CD4-positive, alpha-beta T cell treated with Interleukin-1 beta for 1 hour (primary cell): Measurements from ENCODE around the gene POLR3F.
"Not testable (repeated sequence)": the region's sequence is repeated elsewhere in the genome, so short reads cannot be mapped to it uniquely, and the experiment has no call there.

Experiments
- DNase-seq, 2 donors: peaks; one replicate each; pipeline ENCODE4 v3.0.0-alpha.2; 2020 to 2022

Gene POLR3F

DNA sequence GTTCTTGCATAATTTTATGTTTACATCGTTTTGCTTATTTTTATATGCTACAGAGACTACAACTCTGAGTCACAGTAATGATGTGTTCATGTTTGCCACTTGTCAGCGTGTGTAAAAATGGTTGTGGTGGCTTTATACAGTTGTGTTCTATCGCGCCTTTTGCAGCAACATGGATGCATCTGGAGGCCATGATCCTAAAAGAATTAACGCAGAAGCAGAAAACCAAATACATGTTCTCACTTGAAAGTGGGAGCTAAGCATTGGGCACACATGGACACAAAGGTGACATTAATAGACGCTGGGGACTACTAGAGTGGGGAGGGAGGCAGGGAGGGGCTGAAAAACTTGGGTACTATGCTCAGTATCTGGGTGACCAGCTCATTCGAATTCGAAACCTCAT is 39.6 kb downstream of the POLR3F start:
- peak in 1 of 2 donors; percentile 12 for DNase-seq

DNA sequence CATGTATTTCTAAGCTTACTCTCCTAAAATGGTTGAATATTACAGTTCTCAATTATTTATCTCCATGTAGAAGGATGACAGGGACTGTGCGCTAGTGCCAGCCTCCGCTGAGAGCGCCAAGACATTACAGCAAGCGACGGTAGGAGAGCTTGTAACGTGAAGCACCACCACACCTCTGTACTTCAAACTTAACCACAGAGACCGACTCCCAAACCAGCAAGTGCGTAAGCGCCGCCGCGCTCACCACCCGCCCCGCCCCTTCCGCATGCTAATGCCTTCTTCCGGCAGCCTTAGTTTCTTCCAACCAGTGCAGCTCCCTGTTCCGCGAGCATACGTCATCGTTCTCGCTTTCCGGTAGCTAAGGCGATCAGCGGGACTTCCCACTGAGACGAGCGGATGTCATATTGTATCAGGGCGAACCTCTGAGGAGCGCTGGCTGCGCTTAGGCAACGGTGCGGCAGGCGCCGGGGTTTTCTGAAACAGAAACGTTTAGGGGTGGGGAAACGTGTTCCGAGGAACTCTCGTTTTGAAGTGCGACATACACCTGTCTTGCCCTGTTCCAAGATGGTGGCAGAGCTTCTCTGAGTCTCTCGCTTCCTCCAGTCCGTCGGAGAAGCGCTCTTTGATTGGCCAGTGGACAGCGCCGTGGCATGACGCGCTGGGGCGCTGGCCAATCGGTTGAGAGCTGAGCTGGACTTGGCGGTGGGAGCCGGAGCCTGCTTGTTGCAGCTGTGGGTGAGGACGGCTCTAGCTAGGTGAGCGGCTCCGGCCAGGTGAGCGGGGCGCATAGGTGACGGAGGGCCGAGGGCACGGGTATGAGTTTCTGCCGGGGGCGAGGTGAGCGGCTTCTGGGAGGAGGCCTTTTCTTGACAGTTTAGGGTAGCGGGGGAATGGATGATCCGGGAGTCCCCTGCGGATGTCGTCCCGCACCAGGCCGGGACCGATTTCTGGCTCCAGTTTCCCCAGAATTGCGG is 40.3 kb downstream of the POLR3F start, which contains the start of gene SEC23B:
TSS of gene SEC23B (plus strand) at position 723 of the 974 bp plus-strand sequence. CDS start 2,896 bp downstream, outside the sequence.
- peak; percentile 98 to 99 for DNase-seq

- DNase-seq: no peak
These were observed 44.4 kb downstream of the POLR3F start for GRCh38 chr20:18511571-18511970.

DNA sequence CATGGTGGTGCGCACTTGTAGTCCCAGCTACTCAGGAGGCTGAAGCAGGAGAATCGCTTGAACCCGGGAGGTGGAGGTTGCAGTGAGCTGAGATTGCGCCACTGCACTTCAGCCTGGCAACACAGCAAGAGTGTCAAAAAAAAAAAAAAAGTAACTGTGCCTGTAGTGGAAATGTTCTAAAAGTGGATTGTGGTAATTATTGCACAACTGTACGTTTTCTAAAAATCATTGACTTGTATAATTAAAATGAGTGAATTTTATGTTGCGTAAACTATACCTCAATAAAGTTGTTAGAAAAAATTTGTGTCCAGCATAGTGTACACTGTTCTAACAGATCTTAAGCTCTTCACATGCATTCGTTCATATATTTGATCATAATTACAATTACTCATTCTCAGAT is 46.0 kb downstream of the POLR3F start:
- DNase-seq: no peak

- DNase-seq: no peak
These were observed 46.9 kb downstream of the POLR3F start for GRCh38 chr20:18514127-18514526.

GRCh38 chr20:18515973-18516372 is 48.8 kb downstream of the POLR3F start:
- DNase-seq: no peak

GRCh38 chr20:18522066-18522465 is 54.9 kb downstream of the POLR3F start:
- not testable (repeated sequence) for DNase-seq

GRCh38 chr20:18523066-18523465 is 55.9 kb downstream of the POLR3F start:
- DNase-seq: no peak

GRCh38 chr20:18524646-18525045 is 57.5 kb downstream of the POLR3F start:
- DNase-seq: no peak

GRCh38 chr20:18526761-18527160 is 59.6 kb downstream of the POLR3F start:
- DNase-seq: not testable (repeated sequence)

GRCh38 chr20:18527339-18527738 is 60.1 kb downstream of the POLR3F start:
- DNase-seq: no peak

GRCh38 chr20:18527836-18528235 is 60.6 kb downstream of the POLR3F start:
- DNase-seq: no peak

GRCh38 chr20:18529041-18529440 is 61.9 kb downstream of the POLR3F start:
- no peak for DNase-seq

- DNase-seq: no peak
These were observed 65.4 kb downstream of the POLR3F start for GRCh38 chr20:18532626-18533025.

DNA sequence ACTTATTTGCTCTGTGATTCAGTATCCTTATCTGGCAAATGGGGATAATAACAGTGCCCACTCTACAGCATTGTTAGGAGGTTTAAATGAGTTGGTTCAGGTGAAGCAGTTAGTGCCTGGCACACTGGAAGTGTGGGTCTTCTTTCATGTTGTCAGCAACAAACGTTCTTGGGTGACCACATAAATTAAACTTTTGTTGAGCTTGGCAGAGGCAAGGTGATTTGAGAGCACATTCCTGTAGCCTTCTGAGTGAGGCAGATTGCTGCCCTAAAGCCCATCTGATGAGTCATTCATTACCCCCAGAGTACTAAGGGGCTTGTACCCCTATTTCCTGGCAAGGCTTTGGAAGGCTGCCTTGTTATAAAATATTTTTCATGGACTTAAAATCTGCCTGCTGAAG is 66.3 kb downstream of the POLR3F start:
- DNase-seq: no peak

DNA sequence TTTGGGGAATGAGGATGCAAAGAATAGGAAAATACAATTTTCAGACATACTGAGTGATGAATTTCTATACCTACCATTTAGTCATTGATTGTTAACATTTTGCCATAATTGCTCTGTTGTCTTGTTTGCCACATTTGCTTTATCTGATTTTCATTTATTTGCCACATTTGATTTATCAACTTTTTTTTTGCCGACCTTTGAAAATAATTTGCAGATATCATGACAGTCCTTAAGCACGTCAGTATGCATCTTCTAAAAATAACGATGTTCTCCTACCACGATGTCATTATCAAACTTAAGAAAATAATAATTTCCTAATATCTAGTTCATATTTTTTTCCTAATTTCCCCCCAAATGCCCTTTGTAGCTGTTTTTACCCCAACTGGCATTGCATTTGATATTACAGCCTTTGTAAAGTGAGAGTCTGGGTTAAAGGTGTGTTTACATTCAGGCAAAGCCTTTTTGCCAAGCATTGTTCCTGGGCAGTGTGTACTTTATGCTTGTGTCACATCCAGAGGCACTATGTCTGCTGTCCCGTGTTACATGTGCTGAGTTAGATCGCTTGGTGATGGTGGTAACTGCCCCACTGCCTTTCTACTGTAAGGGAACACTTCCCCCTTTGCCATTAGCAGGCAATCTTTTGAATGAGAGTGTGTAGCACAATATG is 66.9 kb downstream of the POLR3F start:
- DNase-seq: no peak
